ENCODE measurements around the gene TBKBP1.
"Not testable (repeated sequence)": the region's sequence is repeated elsewhere in the genome, so short reads cannot be mapped to it uniquely, and the experiment has no call there.

Gene TBKBP1

GRCh38 chr17:47678196-47678595 lies 15.8 kb upstream of the TBKBP1 start:
- DNase-seq: no peak

- no peak for DNase-seq
Measured at GRCh38 chr17:47682138-47682537, 11.8 kb upstream of the TBKBP1 start.

DNA sequence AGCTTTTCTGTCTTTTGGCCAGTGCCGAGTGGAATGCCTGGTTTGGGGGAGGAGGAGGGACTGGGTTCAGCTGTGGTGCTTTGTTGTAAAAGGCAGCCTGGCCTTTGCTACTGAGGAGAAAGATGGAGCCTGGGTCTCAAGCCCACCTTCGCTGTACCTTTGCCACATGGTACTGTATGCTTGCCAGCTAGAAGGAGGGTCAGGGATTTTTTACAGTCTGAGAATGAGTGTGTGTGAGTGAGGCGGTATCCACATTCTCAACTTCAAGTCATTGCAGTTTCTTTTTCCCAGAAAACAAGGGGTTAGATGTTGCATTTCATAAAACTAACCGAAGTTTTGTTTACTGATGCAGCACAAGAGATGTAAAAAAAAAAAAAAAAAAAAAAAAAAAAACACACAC lies 11.2 kb upstream of the TBKBP1 start:
- not testable (repeated sequence) for DNase-seq

DNA sequence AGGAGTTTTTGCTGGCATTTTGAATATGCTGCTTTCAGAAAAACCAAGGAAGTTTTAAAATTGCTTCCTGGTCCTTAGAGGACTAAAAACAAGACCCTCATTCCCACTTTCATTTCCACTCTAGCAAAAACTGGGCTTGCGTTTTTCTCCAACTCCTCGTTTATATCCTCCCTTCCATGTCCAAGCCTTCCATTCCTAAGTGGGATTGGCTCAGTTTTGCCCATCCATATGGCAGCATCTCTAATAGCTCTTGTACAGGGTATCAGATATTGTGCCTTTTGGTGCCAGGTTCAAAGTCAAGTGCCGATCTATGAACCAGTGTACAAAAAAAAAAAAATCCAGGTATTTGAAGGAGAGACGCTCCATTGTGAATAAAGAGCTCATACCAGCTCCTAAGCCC lies 9.9 kb upstream of the TBKBP1 start:
- DNase-seq: no peak

GRCh38 chr17:47684535-47685193 lies 9.3 kb upstream of the TBKBP1 start:
- DNase-seq: no peak

DNA sequence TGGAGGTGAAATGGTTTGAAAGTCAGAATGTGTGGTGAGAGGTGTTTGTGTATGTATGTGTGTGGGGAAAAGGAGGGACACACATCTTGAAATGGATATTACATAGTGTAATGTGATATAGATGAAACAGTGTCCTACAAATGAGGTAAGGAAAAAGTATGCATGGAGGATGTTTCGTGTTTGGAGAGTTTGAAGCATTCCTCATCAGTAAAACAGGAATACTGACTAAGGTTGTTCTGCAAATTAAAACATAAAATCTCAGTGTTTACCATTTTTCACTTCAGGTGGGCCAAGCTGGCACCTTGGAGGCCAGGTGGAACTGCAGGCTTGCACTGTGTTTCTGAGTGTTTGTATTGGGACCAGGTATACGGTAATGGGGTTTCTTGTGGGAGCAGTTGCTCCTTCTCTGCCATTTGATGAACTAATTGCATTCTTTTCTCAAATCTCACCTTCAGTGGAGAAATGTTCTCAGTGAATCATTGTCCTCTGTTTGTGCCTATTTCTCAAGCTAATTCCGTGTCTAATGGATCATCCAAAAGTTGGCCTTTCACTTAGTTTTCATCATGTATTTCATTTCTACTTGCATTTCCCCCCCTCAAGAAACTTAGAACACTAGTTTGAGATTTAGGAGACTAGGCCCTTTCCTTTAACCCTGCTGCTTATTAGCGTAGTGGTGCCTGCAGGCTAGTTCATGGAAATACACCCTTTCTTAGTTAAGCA lies 8.2 kb upstream of the TBKBP1 start:
- no peak for DNase-seq

- no peak for DNase-seq
Measured at GRCh38 chr17:47686276-47686635, 7.7 kb upstream of the TBKBP1 start.

DNA sequence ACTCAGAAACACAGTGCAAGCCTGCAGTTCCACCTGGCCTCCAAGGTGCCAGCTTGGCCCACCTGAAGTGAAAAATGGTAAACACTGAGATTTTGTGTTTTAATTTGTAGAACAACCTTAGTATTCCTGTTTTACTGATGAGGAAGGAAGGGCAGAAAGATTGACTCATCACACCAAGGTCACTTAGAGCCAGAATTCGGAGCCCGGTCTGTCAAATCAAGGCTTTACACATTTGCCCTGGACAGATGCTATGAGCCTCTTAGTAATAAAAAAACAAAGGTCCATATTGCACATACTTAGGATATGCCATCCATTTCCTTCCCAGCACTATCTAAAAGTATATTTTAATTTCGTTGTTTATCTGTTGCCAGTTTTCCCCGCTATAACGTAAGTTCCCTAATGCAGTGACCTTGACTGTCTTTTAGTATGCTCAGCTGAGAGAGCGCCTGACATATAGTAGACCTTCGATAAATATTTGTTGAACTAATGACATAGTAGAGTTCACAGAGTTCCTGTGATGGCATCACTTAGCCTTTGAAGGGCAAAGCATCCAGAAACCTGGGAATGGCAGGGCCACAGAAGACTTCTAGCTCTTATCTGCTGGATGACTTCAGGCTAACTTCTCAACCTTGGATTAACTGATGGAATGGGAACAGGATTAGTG lies 7.2 kb upstream of the TBKBP1 start:
- DNase-seq: no peak

DNA sequence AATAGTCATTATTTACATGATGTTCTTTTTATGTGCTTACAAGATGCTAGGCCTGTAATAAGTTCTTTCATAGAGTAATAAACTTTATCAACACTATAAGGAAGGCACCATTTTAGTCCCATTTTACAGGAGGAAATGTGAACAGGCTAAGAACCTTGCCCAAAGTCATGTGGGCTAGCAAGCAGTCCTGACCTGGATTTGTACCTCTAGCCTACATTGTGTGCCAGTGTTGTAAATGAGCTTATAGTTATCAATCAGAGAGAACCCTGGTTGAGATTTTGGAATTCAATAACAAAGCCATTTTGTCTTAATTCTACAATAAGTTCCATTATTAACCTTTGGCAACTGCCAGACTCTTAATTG lies 6.7 kb upstream of the TBKBP1 start:
- no peak for DNase-seq

DNA sequence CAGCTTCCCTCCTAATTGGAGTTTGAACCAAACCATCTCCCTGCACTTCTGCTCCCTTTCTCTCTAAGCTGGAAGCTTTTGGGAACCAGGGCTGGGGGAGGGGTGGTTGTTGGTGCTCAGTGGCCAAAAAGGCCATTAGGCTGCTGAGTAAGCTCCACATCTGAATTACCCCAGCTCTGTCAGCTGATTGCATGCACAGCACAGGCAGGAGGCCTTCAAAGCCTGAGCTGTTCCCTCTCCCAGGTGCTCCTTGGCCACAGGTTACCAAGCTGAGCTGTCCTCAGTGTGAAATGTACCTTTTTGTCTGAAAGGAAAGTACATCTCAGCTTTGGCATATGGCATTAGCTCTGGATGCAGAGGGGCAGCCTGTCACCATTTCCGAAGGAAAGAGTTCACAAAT lies 6.2 kb upstream of the TBKBP1 start:
- DNase-seq: no peak

DNA sequence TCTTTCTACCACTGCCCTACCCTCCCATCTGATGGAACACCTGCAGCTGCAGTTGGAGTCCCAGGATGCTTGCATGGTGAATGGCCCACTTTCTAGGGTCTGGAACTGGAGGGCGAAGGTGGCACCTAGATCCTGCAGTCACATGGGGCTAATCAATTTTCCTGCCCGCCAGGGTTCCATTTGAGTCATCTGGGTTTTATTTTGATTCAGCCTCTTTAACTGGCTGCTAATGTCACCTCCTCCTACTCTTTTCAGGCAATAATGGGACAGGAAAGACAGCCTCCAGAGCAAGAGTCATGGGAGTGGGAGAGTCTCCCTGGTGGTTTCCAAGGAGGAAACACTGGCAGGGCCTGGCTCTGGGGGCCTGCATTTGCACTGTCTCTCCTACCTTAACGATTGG lies 3.8 kb upstream of the TBKBP1 start:
- DNase-seq: no peak

GRCh38 chr17:47692137-47692894 lies 1.6 kb upstream of the TBKBP1 start:
- DNase-seq: no peak

- DNase-seq: peak; percentile 38
Measured at GRCh38 chr17:47692895-47693730, 848 bp upstream of the TBKBP1 start.

- peak; percentile 49 for DNase-seq
Measured at GRCh38 chr17:47694581-47695428, 844 bp downstream of the TBKBP1 start.

DNA sequence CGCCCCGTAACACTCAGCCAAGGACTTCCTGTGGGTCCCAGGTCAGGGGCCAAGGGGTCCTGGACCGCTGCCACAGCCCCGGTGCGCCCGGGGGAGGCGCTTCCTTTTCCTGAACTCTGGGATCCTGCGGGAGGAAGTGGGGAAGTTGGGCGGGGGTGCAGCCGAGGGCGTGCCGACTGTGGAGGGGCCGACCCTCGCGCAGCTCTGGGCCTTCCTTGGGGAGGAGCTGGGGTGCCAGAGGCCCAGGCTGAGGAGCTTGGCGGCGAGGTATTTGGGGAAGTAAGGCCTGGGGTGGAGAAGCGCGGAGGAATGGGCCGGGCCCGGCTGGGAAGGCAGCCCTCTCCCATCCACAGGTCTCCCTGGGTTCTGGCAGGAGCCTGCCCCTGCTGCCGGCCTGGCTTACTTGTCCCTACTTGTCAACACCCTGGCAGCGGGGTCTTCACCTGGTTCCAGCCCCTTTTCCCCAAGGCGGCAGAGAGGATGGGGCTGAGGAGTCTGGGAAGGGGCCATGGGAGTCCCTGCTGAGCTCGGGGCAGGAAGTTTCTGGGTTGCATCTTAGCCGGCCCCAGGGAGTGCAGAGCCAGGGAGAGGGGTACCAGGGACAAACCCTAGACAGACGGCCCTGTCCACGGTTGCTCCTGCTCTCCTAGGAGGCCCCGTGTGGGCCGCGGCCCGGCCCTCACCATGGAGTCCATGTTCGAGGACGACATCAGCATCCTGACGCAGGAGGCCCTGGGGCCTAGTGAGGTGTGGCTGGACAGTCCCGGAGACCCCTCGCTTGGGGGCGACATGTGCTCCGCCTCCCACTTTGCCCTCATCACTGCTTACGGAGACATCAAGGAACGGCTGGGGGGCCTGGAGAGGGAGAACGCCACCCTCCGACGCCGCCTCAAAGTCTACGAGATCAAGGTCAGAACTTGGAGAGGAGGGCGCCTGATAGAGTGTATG lies 1.7 kb downstream of the TBKBP1 start:
- peak; percentile 37 for DNase-seq

GRCh38 chr17:47696717-47697642 lies 3.0 kb downstream of the TBKBP1 start:
- DNase-seq: no peak

DNA sequence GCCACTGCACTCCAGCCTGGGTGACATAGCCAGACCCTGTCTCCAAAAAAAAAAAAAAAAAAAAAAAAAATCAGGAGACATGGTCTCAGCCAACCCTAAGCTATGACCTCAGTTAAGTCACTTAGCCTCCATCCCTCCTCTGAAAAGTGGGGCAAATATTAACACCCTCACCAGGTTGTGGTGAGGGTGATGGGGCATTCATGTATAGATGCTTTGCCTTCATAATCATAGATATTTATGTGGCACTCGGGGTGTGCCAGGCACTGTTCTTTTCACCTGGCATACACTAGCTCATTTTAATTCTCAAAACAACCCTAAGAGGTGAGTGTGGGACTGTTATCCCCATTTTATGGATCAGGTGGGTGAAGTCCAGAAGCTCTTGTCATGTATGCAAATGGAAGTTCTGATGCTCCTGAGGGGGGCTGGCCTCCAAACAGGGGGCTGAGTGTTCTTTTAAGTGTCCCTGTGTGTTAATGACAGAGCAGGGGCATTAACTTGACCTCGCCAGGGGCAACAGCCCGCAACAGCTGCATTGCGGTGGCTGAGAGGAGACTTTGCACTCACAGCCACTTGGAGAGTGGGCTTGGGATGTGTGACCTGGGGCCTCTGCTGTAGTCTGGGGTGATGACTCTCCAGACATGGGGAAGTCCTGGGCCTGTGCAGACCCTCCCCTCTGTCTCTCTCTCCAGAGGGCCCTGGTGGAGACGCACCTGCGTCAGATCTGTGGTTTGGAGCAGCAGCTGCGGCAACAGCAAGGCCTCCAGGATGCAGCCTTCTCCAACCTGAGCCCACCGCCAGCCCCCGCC lies 4.1 kb downstream of the TBKBP1 start:
- DNase-seq: no peak

- peak; percentile 76 for DNase-seq
Measured at GRCh38 chr17:47698749-47699535, 5.0 kb downstream of the TBKBP1 start.
